K562 (cell line): ENCODE data around the gene MYO3B. TPM values are rescaled to one million over a fixed set of nuclear protein-coding genes. Genes with fewer than 3 reads are reported as not detected.

Experiments used
- ATAC-seq: fragments of 200-7000 bp; cut with Tn5 transposase; 3 replicates; pipeline ENCODE4 v1.9.1; 2020; ENCODE audit warnings: moderate library complexity
- BruUV-seq: library from RNA; stranded (reverse); fragments of 400-500 nt; replicated peaks from 2 replicates; lab custom pipeline; 2021; lab: Mats Ljungman, UMichigan
- CTCF ChIA-PET: fragments of 300-600 bp; formaldehyde crosslinking; extraction: SDS; loops from one replicate; lab custom pipeline; 2021; ENCODE audit warnings: low intra/inter-chr PET ratio; lab: Yijun Ruan, JAX
- POLR2A ChIA-PET: fragments of 300-600, 350-650 bp; sonication (Branson Sonifier 250); formaldehyde crosslinking; extraction: SDS; loops from one replicate; lab custom pipeline; 2021; ENCODE audit warnings: antibody characterized with exemption, inconsistent platforms; lab: Yijun Ruan, JAX
- DNase-seq, 4 experiments: peaks; one replicate each; pipeline versions ENCODE4 v3.0.0 to v3.0.0-alpha.2; 2011 to 2018; ENCODE audit warnings: low spot score in 3 of 4, mixed read lengths in 3 of 4; ENCODE audit errors: extremely low read depth in 1 of 4
- FAIRE-seq: peaks from 2 replicates; lab custom pipeline; 2011; peaks lifted over from hg19 to GRCh38; lab: Jason Lieb, UNC
- H2AFZ ChIP-seq: 2 replicates; pipeline ENCODE4 v1.6.0; 2011; ENCODE audit warnings: low read depth, low read length, control low read depth, inconsistent platforms
- H3K27ac ChIP-seq: fragments of 200-600 bp; 3 replicates; pipeline ENCODE4 v1.8.0; 2011; ENCODE audit warnings: low read depth, mild to moderate bottlenecking, control low read depth, inconsistent platforms, low read length, moderate library complexity, mixed read lengths; ENCODE audit errors: extremely low read depth
- H3K27me3 ChIP-seq, 2 experiments: fragments of 300-600 bp in 1 of 2; 2 replicates in 1 of 2; 3 replicates in 1 of 2; pipeline versions ENCODE4 v1.6.0 to v1.8.0; 2011; ENCODE audit warnings: inconsistent platforms in 2 of 2, low read length in 2 of 2, mild to moderate bottlenecking in 1 of 2, mixed read lengths in 1 of 2, moderate library complexity in 1 of 2; ENCODE audit not compliant: control insufficient read depth in 2 of 2, insufficient read depth in 2 of 2
- H3K36me3 ChIP-seq: fragments of 300-600 bp; 3 replicates; pipeline ENCODE4 v1.8.0; 2011; ENCODE audit warnings: mild to moderate bottlenecking, low read length, inconsistent platforms; ENCODE audit not compliant: control insufficient read depth, insufficient read depth
- H3K4me1 ChIP-seq, 2 experiments: fragments of 200-600 bp in 1 of 2; replicated peaks in 1 of 2; 2 replicates in 1 of 2; 3 replicates in 1 of 2; pipeline versions ENCODE4 v1.5.1 to v1.8.0; 2011; ENCODE audit warnings: inconsistent platforms in 2 of 2, low read length in 2 of 2, mild to moderate bottlenecking in 1 of 2, mixed read lengths in 1 of 2, moderate library complexity in 1 of 2; ENCODE audit not compliant: control insufficient read depth in 2 of 2, insufficient read depth in 2 of 2
- H3K4me2 ChIP-seq: 2 replicates; pipeline ENCODE4 v1.6.1; 2011; ENCODE audit warnings: low read length, control low read depth, inconsistent platforms, mixed read lengths; ENCODE audit not compliant: insufficient read depth
- H3K4me3 ChIP-seq: fragments of 200-600 bp; sonication (generic), shearing (Covaris generic); 2 replicates; pipeline ENCODE4 v1.5.1; 2016; ENCODE audit warnings: control low read depth, inconsistent platforms
- H3K79me2 ChIP-seq: fragments of 200-600 bp; 3 replicates; pipeline ENCODE4 v1.8.0; 2011; ENCODE audit warnings: low read length, inconsistent platforms; ENCODE audit not compliant: control insufficient read depth, insufficient read depth
- H3K9ac ChIP-seq, 2 experiments: 2 replicates each; pipeline versions ENCODE4 v1.6.0 to v1.6.1; 2011; ENCODE audit warnings: low read depth in 2 of 2, low read length in 2 of 2, control low read depth in 1 of 2, inconsistent platforms in 1 of 2, mild to moderate bottlenecking in 1 of 2, mixed read lengths in 1 of 2; ENCODE audit not compliant: insufficient read depth in 1 of 2
- H3K9me1 ChIP-seq: one replicate; pipeline ENCODE4 v1.6.0; 2011; ENCODE audit warnings: inconsistent platforms, mild to moderate bottlenecking, low read length, moderate library complexity; ENCODE audit not compliant: control insufficient read depth, insufficient read depth
- H3K9me3 ChIP-seq: replicated peaks from 2 replicates; pipeline ENCODE4 v1.5.1; 2011; ENCODE audit warnings: low read depth, low read length, inconsistent platforms; ENCODE audit not compliant: control insufficient read depth, insufficient read depth
- H4K20me1 ChIP-seq: replicated peaks from 2 replicates; pipeline ENCODE4 v1.6.1; 2011; ENCODE audit warnings: low read length, inconsistent platforms, mixed read lengths; ENCODE audit not compliant: control insufficient read depth, insufficient read depth
- ARHGAP35 ChIP-seq: fragments of 450-650 bp; IDR thresholded peaks from 2 replicates; pipeline ENCODE4 v1.6.1; 2018; ENCODE audit not compliant: partially characterized antibody
- CHD2 ChIP-seq: IDR thresholded peaks from 2 replicates; pipeline ENCODE4 v1.6.1; 2011; ENCODE audit warnings: low read depth, low read length
- ETV1 ChIP-seq: fragments of 450-650 bp; conservative IDR thresholded peaks from 2 replicates; pipeline ENCODE4 v1.6.1; 2016; ENCODE audit warnings: missing genetic modification characterization, control low read depth, low read depth, missing compliant biosample characterization
- LARP7 ChIP-seq: fragments of 450-650 bp; IDR thresholded peaks from 2 replicates; pipeline ENCODE4 v1.6.1; 2016
- TFAM ChIP-seq: fragments of 250-450 bp; sonication (Bioruptor Pico); conservative IDR thresholded peaks from 2 replicates; pipeline ENCODE4 v1.5.0; 2021; ENCODE audit warnings: mild to moderate bottlenecking, moderate library complexity
- USF2 ChIP-seq: sonication (generic); formaldehyde crosslinking; IDR thresholded peaks from 2 replicates; pipeline ENCODE4 v1.5.0; 2020; ENCODE audit warnings: missing genetic modification reagents
- WGBS: fragments of 100-300 bp; shearing (Covaris generic); methylation state at CpG from one replicate; pipeline ENCODE4 v1.1.6; 2016; ENCODE audit warnings: low coverage, mixed read lengths; ENCODE audit not compliant: insufficient coverage; ENCODE audit errors: missing lambda C conversion rate; 5-methylcytosine and 5-hydroxymethylcytosine counted together
- in situ Hi-C: fragments of 300-500 bp; cut with MboI; formaldehyde crosslinking; loops from 4 replicates; pipeline ENCODE4 v1.15.0; 2018; ENCODE audit warnings: inconsistent platforms, mixed read lengths
- intact Hi-C: fragments of 100-400 bp; cut with micrococcal nuclease; formaldehyde crosslinking; loops from 2 replicates; pipeline ENCODE4 v1.14.2; 2022
- polyA plus RNA-seq, 8 experiments: library from polyadenylated mRNA; depleted of rRNA in 4 of 8; stranded (reverse) in 5 of 8; unstranded in 3 of 8; fragments of >200 nt; fragmentation: Nextera tagmentation in 2 of 8; fragmentation: Illumina TruSeq in 1 of 8; extraction: Ambion mirVana in 2 of 8; extraction: Trizol in 1 of 8; gene quantifications; 2 replicates each; pipeline versions ENCODE4 v1.2.1 to v1.2.3, GENCODE V29; 2011 to 2014; ENCODE audit warnings: inconsistent platforms in 1 of 8, missing spikeins in 1 of 8
- total RNA-seq, 7 experiments: library from RNA; depleted of rRNA in 6 of 7; stranded (reverse); fragments of >200 nt in 6 of 7; fragmentation: Illumina TruSeq in 2 of 7; extraction: Trizol in 2 of 7; gene quantifications; 2 replicates each; pipeline versions ENCODE4 v1.2.1 to v1.2.3, GENCODE V29; 2011 to 2021; ENCODE audit warnings: low replicate concordance in 1 of 7

MYO3B gene
- total and polyA plus RNA-seq, 9 of the 15 experiments (the other 6 are each of a cell fraction or from before 2014, with no cell fraction given), result 2.7 to 6.5 (median 3.6) TPM

- no peak for TF ChIP-seq CHD2
- TF ChIP-seq, all 486 proteins: peak for 1
Observed at GRCh38 chr2:170216981-170217380, 39.0 kb downstream of the MYO3B start (continued).

- no peaks in the 10 kb centered on the region for H3K9me3 ChIP-seq
- in situ Hi-C loops (no loop called here), intact Hi-C loops (no loop called here)
- no peak overlapping the region for H2AFZ ChIP-seq
- H3K79me2 ChIP-seq, result no peaks in the 10 kb centered on the region
- H3K36me3 ChIP-seq, result no peaks in the 10 kb centered on the region
- no peak overlapping the region for H3K4me2 ChIP-seq
- TF ChIP-seq ARHGAP35, result no peak
- TF ChIP-seq ETV1 (tag), result no peak
- TF ChIP-seq LARP7, result no peak
- no peak for TF ChIP-seq USF2
- no peak for TF ChIP-seq TFAM
- ChIA-PET POLR2A (interaction anchor here (0.9 kb wide), 1 partner anchor 226 kb away, joined by 3 read pairs; no protein-coding TSS in a partner anchor), CTCF (no interaction called here)
- ATAC-seq, result no peak
- no peaks in the 10 kb centered on the region for H3K9me1 ChIP-seq
- WGBS, result 79% methylated on average over 4 of the region's 4 CpGs
- BruUV-seq, result no TSS peak
- H3K4me1 ChIP-seq, result peaks cover 0 to 15% of the 10 kb centered on the region in 2 experiments; a peak in 3 of 5 replicates
- no peak overlapping the region for H3K9ac ChIP-seq
- peak; percentile 6 for FAIRE-seq
- no peak overlapping the region for H3K4me3 ChIP-seq
- H4K20me1 ChIP-seq, result no peaks in the 10 kb centered on the region
- DNase-seq, result no peak
- H3K27ac ChIP-seq, result no peak overlapping the region
- H3K27me3 ChIP-seq, result no peaks in the 10 kb centered on the region
Observed at GRCh38 chr2:170217778-170218251, 39.9 kb downstream of the MYO3B start.
